Erythroblast (primary cell): ENCODE results near the gene PITRM1.

Source experiments
- GATA1 ChIP-seq: IDR thresholded peaks from 2 replicates; pipeline ENCODE4 v1.6.1; 2011; ENCODE audit warnings: low read depth, mild to moderate bottlenecking, control low read depth, low read length, moderate library complexity
- POLR2A ChIP-seq: IDR thresholded peaks from 2 replicates; pipeline ENCODE4 v1.6.1; 2011; ENCODE audit warnings: mild to moderate bottlenecking, low read length

GRCh38 chr10:3198900-3199299 is 26.3 kb upstream of the PITRM1 start:
- TF ChIP-seq POLR2A (no peak), GATA1 (no peak)
